Bronchial epithelial cell (primary cell): ENCODE results near the gene SLC9A1. TPM values are rescaled to one million over a fixed set of nuclear protein-coding genes. Genes with fewer than 3 reads are reported as not detected.

Source experiments
- DNase-seq: peaks from one replicate; pipeline ENCODE4 v3.0.0-alpha.2; 2010; ENCODE audit warnings: low read depth
- FAIRE-seq: peaks from 2 replicates; lab custom pipeline; 2011; peaks lifted over from hg19 to GRCh38; lab: Jason Lieb, UNC
- H3K27me3 ChIP-seq: 2 replicates; pipeline ENCODE4 v1.5.1; 2011; ENCODE audit warnings: low read length; ENCODE audit not compliant: control insufficient read depth, insufficient read depth
- H3K36me3 ChIP-seq: 2 replicates; pipeline ENCODE4 v1.5.1; 2011; ENCODE audit warnings: low read length; ENCODE audit not compliant: control insufficient read depth, insufficient read depth
- H3K4me3 ChIP-seq: 2 replicates; pipeline ENCODE4 v1.5.1; 2011; ENCODE audit warnings: mild to moderate bottlenecking, low read depth, low read length, control low read depth
- CTCF ChIP-seq: IDR thresholded peaks from 2 replicates; pipeline ENCODE4 v1.5.1; 2011; ENCODE audit warnings: mild to moderate bottlenecking, moderate library complexity, low read length, control low read depth, inconsistent platforms; ENCODE audit not compliant: insufficient read depth, severe bottlenecking
- total RNA-seq: library from RNA; depleted of rRNA; stranded (reverse); fragments of >200 nt; gene quantifications from 2 replicates; pipeline ENCODE4 v1.2.1, GENCODE V29; 2014

SLC9A1 gene
- total RNA-seq, 1 donor from 2014 or later, result 5.0 TPM

GRCh38 chr1:27136998-27137542 is 17.9 kb downstream of the SLC9A1 start:
- Histone ChIP-seq H3K36me3 (peaks cover 1% of the 10 kb centered on the region), H3K4me3 (no peak overlapping the region), H3K27me3 (no peaks in the 10 kb centered on the region)
- no peak for TF ChIP-seq CTCF
- FAIRE-seq, result no peak
- DNase-seq, result no peak

DNA sequence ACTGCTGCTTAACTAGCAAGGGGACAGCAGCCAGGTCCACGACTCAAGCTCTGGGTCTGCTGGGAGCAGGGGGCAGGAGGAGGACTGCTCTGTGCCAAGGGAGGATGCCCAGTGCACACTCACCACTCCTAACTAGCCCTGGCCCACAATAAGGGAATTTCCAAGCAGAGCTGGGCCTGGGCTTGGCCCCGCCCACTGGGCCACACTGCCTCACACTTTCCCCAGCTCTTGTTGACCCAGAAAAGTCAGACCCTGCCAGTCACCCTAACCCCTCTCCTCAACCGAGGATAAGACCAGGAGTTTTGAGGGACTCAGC is 18.7 kb downstream of the SLC9A1 start:
- DNase-seq (no peak), FAIRE-seq (no peak)
- Histone ChIP-seq H3K4me3 (no peak overlapping the region), H3K27me3 (no peaks in the 10 kb centered on the region), H3K36me3 (peaks cover 1% of the 10 kb centered on the region)
- no peak for TF ChIP-seq CTCF

GRCh38 chr1:27135541-27136235 is 19.2 kb downstream of the SLC9A1 start:
- Histone ChIP-seq H3K27me3 (no peaks in the 10 kb centered on the region), H3K36me3 (peaks cover 1% of the 10 kb centered on the region), H3K4me3 (no peak overlapping the region)
- DNase-seq (no peak), FAIRE-seq (no peak)
- TF ChIP-seq CTCF, result no peak

DNA sequence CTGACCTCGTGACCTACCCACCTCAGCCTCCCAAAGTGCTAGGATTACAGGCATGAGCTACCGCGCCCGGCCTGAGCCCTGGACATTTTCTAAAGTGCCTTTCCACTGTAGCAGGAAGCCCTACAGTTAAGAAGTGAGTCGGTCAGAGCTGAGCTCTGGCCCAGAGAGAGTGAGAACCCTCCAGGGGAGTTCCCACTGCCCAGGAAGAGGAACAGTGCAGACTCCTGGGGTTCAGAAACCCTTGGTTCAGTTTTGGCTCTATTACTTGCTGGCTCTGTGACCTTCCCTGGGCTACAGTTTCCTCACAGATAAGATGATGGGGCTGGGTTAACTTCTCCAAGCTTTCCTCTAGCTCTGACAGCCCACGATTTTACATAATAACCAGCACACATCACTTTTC is 20.9 kb downstream of the SLC9A1 start:
- Histone ChIP-seq H3K36me3 (peaks cover 5% of the 10 kb centered on the region), H3K4me3 (no peak overlapping the region), H3K27me3 (no peaks in the 10 kb centered on the region)
- TF ChIP-seq CTCF, result no peak
- FAIRE-seq, result no peak
- no peak for DNase-seq

DNA sequence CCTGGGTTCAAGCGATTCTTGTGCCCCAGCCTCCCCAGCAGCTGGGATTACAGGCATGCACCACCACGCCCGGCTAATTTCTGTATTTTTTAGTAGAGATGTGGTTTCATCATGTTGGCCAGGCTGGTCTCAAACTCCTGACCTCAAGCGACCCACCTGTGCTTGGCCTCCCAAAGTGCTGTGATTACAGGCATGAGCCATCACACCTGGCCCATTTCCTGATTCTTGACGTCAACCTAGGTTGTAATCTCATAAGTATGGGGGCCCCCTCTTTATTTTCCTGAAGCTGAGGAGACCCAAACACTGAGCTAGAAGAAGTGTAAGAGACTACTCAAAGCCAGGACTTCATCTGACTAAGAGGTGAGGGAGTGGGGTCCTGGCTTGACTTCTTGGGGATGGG is 21.8 kb downstream of the SLC9A1 start:
- Histone ChIP-seq H3K36me3 (peaks cover 6% of the 10 kb centered on the region), H3K27me3 (no peaks in the 10 kb centered on the region), H3K4me3 (no peak overlapping the region)
- DNase-seq, result no peak
- no peak for TF ChIP-seq CTCF
- no peak for FAIRE-seq

DNA sequence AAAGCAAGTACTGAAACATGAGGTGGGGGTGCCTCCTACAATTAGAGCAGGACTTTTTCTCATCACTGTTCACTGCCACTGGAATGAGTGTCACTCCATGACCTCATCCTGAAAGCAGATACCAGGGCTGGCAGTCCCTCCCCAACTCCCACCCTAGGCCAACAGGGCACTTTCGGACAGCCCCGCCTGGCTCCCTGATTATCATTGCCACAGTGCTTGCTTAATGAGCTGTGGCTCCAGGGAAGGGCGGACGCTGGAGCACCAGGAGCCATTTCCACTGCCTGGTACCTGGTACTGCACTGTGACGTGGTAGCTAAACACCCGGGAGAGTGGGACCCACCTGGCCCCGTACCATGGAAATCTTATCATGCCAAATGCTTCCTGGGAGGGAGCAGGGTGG is 22.3 kb downstream of the SLC9A1 start:
- no peak overlapping the region for H3K4me3 ChIP-seq
- no peak for TF ChIP-seq CTCF
- H3K36me3 ChIP-seq, result peaks cover 5% of the 10 kb centered on the region
- H3K27me3 ChIP-seq, result no peaks in the 10 kb centered on the region
- no peak for DNase-seq
- FAIRE-seq, result no peak
